GM12874 (cell line): ENCODE results near the gene NLE1.

Experiments used
- TF ChIP-seq, protein P1 (sequence below): IDR thresholded peaks from 2 replicates; pipeline ENCODE4 v1.5.1; 2011; ENCODE audit warnings: low read depth, mild to moderate bottlenecking, control low read depth, low read length, moderate library complexity; ENCODE audit not compliant: insufficient read depth

Gene NLE1

DNA sequence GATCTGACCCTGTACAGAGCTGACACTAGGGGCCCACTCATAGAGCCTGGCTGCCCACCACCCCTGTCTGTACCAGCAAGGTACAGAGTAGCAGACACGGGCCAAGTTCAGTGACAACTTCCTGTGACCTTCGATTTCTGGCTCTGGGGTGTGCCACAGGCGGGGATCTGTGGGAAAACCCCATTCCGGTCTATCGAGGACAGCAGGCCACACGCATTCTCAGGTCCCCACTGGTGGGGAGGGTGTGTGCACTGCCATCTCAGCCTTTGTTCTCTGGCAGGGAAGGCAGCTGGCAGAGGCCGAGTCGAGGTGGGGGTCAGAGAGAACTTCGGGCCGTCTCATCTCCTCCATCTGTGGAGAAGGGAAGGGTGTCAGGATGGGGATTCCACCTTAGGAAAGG, 10.0 kb downstream of the NLE1 start:
- TF ChIP-seq, protein P1, sequence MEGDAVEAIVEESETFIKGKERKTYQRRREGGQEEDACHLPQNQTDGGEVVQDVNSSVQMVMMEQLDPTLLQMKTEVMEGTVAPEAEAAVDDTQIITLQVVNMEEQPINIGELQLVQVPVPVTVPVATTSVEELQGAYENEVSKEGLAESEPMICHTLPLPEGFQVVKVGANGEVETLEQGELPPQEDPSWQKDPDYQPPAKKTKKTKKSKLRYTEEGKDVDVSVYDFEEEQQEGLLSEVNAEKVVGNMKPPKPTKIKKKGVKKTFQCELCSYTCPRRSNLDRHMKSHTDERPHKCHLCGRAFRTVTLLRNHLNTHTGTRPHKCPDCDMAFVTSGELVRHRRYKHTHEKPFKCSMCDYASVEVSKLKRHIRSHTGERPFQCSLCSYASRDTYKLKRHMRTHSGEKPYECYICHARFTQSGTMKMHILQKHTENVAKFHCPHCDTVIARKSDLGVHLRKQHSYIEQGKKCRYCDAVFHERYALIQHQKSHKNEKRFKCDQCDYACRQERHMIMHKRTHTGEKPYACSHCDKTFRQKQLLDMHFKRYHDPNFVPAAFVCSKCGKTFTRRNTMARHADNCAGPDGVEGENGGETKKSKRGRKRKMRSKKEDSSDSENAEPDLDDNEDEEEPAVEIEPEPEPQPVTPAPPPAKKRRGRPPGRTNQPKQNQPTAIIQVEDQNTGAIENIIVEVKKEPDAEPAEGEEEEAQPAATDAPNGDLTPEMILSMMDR, result no peak

DNA sequence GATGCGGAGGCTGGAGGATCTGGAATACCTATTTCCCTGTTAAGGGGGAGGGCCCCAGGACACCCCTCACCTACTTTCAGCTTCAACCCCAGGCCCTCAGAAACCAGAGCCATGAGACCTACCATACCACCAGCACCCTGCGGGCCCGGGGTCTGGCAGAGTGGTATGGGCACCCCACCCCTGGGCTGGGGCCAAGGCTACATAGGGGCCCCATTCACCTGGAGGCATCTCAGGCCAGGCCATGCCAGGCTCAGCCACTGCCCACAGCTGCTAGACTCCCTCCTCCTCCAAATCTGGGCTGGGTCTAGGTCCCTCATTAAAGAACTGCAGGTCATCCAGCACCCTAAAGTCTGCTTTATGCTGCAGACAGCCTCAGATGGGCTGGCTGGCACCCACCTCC, 11.7 kb downstream of the NLE1 start:
- TF ChIP-seq, protein P1, result no peak

DNA sequence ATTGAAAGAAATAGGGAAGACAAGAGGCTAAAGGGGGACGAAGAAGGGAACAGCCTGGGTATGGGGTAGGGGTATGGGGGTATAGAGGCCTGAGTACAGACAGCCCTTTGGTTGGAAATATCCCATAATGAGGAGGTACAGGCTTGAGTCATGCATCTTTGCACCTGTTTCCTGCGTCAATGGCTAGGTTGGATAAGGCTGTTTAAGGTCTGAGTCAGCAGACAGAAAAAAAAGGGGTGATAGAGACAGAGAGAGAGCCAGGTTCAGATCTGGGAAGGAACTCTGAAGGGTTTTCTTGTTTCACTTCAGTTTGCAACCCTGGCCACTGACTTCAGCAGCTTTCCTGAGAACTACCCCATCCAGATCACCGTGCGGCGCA, 12.1 kb downstream of the NLE1 start:
- TF ChIP-seq, protein P1, result no peak

DNA sequence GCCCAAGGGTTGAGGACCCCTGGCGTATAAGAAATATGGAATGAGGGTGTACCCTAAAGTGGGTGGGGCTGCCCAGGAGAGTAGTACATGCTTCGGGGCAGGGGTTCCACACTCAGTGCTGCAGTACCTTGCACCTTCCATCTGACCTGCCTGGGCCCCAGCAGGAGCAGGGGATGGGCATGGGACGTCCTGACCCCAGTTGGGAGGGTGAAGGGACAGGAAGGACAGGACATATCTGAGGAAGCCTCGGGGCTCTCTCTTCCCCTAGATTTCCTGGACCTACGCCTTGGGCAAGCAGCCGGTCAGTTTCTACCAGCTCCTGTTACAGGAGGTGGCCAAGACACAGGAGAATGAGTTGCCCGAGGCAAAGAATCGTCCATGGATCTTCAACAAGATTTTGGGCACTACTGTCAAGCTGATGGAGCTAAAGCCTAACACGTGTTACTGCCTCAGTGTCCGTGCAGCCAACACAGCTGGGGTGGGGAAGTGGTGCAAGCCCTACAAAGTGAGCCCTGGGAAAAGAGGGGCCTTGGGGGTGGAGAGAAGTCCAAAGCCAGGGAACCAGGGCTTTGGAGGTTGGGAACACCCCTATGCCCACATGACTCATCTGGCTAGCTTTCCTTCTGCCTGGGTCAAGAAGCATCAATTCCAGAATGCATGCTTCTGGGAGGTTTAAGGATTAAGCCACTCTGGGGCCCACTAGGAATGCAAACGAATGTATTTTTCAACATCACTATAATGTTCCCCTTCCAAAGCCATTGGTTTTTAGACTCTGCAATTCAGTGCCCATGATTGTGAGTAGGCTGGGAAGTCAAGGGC, 12.7 kb downstream of the NLE1 start:
- TF ChIP-seq, protein P1, result no peak

DNA sequence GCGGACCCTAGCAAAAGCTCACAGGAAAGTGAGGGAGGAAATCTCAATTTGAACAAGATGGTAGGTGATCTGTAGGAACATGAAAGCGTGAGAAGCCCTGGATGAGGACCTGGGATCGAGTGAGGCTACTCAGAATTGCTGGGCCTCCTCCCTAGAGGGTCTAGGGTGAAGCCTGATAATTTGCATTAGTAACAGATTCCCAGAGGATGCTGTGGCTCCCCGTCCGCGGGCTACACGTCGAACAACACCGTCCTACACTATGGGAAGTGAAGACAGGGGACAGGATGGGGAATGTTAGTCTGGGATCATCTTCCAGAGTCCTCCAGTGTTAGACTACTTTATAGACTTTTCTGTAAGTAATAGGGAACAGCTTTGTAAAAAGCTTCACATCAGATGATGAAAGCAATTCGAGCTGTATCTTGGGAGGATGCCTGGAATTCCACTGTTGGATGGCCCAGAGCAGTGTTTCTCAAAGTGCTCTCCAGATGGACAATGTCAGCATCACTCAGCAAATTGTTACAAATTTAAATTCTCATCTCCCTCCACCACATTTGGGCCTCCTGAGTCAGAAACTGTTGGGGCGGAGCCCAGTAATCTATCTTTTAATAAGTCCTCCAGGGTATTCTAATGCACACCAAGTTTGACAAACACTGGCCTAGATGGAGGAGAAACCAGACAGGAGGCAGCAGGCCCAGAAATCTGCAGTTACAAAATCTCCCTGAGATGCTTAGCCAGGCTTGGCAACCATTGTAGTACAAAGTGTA, 14.2 kb downstream of the NLE1 start:
- TF ChIP-seq, protein P1, result no peak

DNA sequence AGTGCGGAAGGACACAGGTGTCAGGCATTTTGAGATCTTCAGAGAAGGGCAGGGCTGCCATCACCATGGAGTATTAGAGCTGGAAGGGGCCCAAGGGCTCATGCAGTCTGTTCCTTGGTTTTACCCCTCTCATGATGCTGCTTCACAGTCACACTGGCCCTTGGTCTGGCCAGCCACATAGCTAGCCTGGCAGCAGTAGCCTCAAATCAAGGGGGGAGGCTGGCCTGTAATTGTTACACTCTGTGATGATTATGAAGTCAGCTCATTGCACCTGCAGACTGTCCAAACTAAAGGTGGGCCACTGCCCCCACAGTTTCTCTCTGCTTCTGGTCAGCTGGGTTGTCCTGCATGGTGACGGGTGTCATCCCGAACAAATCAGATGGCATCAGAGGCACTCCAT, 20.8 kb downstream of the NLE1 start, which contains the start of gene FNDC8:
TSS of gene FNDC8 (plus strand) at position 301 of the 400 bp plus-strand sequence. CDS start at position 380, 79 bp downstream.
- TF ChIP-seq, protein P1, result no peak

DNA sequence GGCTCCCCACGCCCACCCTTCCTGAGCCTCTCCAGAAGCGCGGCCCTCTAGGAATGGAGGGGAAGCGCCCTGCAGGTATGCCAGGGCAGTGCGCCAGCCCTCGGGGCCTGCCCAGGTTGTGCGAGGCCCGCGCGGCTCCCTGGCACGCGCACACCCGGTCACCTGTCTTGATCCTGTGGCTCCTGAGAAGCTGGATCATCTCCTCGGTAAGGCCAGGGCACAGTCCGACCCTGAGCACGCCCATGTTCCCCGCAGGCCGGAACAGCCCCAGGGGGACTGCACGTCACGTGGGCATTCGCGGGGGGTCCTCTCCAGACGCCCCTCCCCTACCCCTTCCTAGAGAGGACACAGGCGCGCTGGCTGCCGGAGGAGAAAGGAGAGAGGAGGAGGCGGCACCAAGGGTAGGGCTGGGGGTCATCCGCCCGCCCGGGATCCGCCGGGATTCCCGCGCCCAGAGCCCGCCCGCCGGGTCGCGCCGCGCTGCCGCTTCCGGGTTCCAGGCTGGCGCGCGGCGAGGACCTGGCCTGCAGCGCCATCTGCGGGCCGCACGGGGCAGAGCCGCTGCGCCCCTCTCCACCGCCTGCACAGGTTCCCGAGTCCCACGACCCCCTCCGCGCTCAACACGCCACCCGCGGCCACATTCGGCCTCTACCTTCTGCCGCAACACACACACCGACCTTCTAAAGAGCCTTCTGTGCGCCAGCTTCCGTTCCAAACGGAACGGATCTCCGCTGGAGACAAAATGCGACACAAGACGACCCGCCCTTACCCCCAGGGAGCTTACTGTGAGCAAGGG, 22.5 kb downstream of the NLE1 start, which contains the start of gene RAD51D:
TSS of gene RAD51D (minus strand) at position 491 of the 796 bp plus-strand sequence. CDS start at position 244, 247 bp downstream.
- TF ChIP-seq, protein P1, result peak; percentile 95
